Hepatocyte (in vitro differentiated cells): Measurements from ENCODE around the gene REXO2.

Experiments
- EZH2 ChIP-seq: fragments of 200-600 bp; sonication (generic); IDR thresholded peaks from 2 replicates; pipeline ENCODE4 v1.6.1; 2016; ENCODE audit warnings: antibody characterized with exemption, mild to moderate bottlenecking, borderline replicate concordance
- TF ChIP-seq, protein P1 (sequence below): fragments of 200-600 bp; sonication (generic); IDR thresholded peaks from 2 replicates; pipeline ENCODE4 v1.5.1; 2016; ENCODE audit warnings: antibody characterized with exemption, mild to moderate bottlenecking; ENCODE audit not compliant: poor library complexity

DNA sequence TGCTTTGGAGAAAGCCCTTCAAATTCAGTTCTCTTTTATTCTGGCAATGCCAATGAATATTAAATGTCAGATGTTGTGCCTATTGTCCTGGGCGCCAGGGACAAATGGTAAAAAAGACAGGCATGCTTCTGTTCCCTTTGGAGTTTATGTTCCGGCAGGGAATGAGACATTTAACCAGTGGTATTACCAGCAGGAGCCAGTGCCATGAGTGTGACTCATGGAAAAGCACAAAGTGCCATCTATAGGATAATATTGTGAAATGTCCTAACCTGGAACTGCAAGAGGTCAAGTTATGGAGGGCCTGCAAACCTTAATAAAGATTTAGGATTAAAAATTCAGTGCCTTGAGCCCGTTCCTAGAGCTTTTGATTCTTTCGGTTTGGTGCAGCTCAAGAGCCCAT, 39.5 kb downstream of the REXO2 start:
- no peak for TF ChIP-seq EZH2
- TF ChIP-seq, protein P1, sequence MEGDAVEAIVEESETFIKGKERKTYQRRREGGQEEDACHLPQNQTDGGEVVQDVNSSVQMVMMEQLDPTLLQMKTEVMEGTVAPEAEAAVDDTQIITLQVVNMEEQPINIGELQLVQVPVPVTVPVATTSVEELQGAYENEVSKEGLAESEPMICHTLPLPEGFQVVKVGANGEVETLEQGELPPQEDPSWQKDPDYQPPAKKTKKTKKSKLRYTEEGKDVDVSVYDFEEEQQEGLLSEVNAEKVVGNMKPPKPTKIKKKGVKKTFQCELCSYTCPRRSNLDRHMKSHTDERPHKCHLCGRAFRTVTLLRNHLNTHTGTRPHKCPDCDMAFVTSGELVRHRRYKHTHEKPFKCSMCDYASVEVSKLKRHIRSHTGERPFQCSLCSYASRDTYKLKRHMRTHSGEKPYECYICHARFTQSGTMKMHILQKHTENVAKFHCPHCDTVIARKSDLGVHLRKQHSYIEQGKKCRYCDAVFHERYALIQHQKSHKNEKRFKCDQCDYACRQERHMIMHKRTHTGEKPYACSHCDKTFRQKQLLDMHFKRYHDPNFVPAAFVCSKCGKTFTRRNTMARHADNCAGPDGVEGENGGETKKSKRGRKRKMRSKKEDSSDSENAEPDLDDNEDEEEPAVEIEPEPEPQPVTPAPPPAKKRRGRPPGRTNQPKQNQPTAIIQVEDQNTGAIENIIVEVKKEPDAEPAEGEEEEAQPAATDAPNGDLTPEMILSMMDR: no peak
